Measurements from ENCODE around the gene CST2. TPM values are rescaled to one million over a fixed set of nuclear protein-coding genes. Genes with fewer than 3 reads are reported as not detected.
"Not testable (repeated sequence)": the region's sequence is repeated elsewhere in the genome, so short reads cannot be mapped to it uniquely, and the experiment has no call there.

The CST2 gene
- total and polyA plus RNA-seq, 10 donors: 0.16 to 0.96 (median 0.50) TPM; not detected in 7

GRCh38 chr20:23782366-23782983 is 44.1 kb downstream of the CST2 start:
- Histone ChIP-seq H3K4me3 (no peak overlapping the region), H3K4me1 (no peaks in the 10 kb centered on the region), H3K27ac (no peak overlapping the region), H3K27me3 (replicated peaks in 1 of 7) (peaks cover 0 to 17% (median 0%) of the 10 kb centered on the region in 7 donors), H3K36me3 (no peaks in the 10 kb centered on the region), H3K9me3 (peaks cover 0 to under 1% (median 0%) of the 10 kb centered on the region in 8 donors)
- TF ChIP-seq CTCF (IDR thresholded peaks at IDR 0.05 in 8 of 11, conservative IDR thresholded peaks at IDR 0.05 in 3 of 11) (peak in 5 of 11 experiments; percentile 5 to 53 (median 48)), POLR2AphosphoS5 (IDR thresholded peaks at IDR 0.05) (no peak)
- 62 to 77% (median 72%) methylated on average over 7 to 8 of the region's 8 CpGs for WGBS, 5 donors
- intact Hi-C loops (cut with DNase I; ENCODE audit: low total_unique reads): no loop called here
- no peak for DNase-seq

- H3K36me3 ChIP-seq; H3K4me1 ChIP-seq; H3K27ac ChIP-seq; H3K4me3 ChIP-seq; DNase-seq; intact Hi-C loops (cut with DNase I; ENCODE audit: low total_unique reads); H3K9me3 ChIP-seq: not testable (repeated sequence)
- peaks cover 0 to 33% (median 0%) of the 10 kb centered on the region in 7 donors for H3K27me3 ChIP-seq (replicated peaks in 1 of 7)
These were observed 47.9 kb downstream of the CST2 start for GRCh38 chr20:23778676-23779075.

- peaks cover 0 to 37% (median 0%) of the 10 kb centered on the region in 7 donors for H3K27me3 ChIP-seq (replicated peaks in 1 of 7)
- H3K9me3 ChIP-seq; intact Hi-C loops (cut with DNase I; ENCODE audit: low total_unique reads); H3K4me1 ChIP-seq; DNase-seq; H3K36me3 ChIP-seq; H3K27ac ChIP-seq; H3K4me3 ChIP-seq: not testable (repeated sequence)
- WGBS, 5 donors: 72 to 91% (median 75%) methylated on average over 6 to 8 of the region's 8 CpGs
These were observed 49.1 kb downstream of the CST2 start for GRCh38 chr20:23777380-23777779.

GRCh38 chr20:23776067-23776771 is 50.3 kb downstream of the CST2 start:
- Histone ChIP-seq H3K27ac (no peak overlapping the region), H3K9me3 (no peaks in the 10 kb centered on the region), H3K27me3 (replicated peaks in 1 of 7) (peaks cover 0 to 26% (median 0%) of the 10 kb centered on the region in 7 donors), H3K4me1 (no peaks in the 10 kb centered on the region), H3K4me3 (no peak overlapping the region), H3K36me3 (no peaks in the 10 kb centered on the region)
- 22 to 31% (median 25%) methylated on average over 11 to 14 of the region's 14 CpGs for WGBS, 5 donors
- DNase-seq: no peak
- no peak for TF ChIP-seq CTCF (IDR thresholded peaks at IDR 0.05 in 8 of 11, conservative IDR thresholded peaks at IDR 0.05 in 3 of 11)
- intact Hi-C loops (cut with DNase I; ENCODE audit: low total_unique reads): no loop called here

GRCh38 chr20:23774081-23774480 is 52.4 kb downstream of the CST2 start:
- intact Hi-C loops (cut with DNase I; ENCODE audit: low total_unique reads): no loop called here
- H3K36me3 ChIP-seq: no peaks in the 10 kb centered on the region
- no peak overlapping the region for H3K4me3 ChIP-seq
- no peak overlapping the region for H3K27ac ChIP-seq
- TF ChIP-seq POLR2AphosphoS5 (IDR thresholded peaks at IDR 0.05) (no peak), POLR2A (IDR thresholded peaks at IDR 0.05) (no peak), CTCF (IDR thresholded peaks at IDR 0.05 in 8 of 11, conservative IDR thresholded peaks at IDR 0.05 in 3 of 11) (no peak)
- no peaks in the 10 kb centered on the region for H3K4me1 ChIP-seq
- WGBS, 5 donors: 67 to 88% (median 82%) methylated on average over 7 of the region's 7 CpGs
- H3K9me3 ChIP-seq: no peaks in the 10 kb centered on the region
- peaks cover 0 to 25% (median 0%) of the 10 kb centered on the region in 7 donors for H3K27me3 ChIP-seq (replicated peaks in 1 of 7)
- DNase-seq: no peak
